ENCODE data around the gene CPSF4L. TPM values are rescaled to one million over a fixed set of nuclear protein-coding genes. Genes with fewer than 3 reads are reported as not detected.

Gene CPSF4L
- total RNA-seq, 1 experiment from 2014 or later, result not detected

- TF ChIP-seq CTCF (IDR thresholded peaks at IDR 0.05), result no peak
- no peak for TF ChIP-seq SIN3A (IDR thresholded peaks at IDR 0.05; ENCODE audit: borderline replicate concordance, insufficient read depth, low read depth, low read length)
- TF ChIP-seq REST (IDR thresholded peaks at IDR 0.05; ENCODE audit: insufficient read depth in 1 of 2, low read depth in 2 of 2, low read length in 1 of 2), result no peak
- no peak for TF ChIP-seq POLR2AphosphoS5 (IDR thresholded peaks at IDR 0.05; ENCODE audit: low read depth, low read length)
- no peak for TF ChIP-seq TCF7L2 (IDR thresholded peaks at IDR 0.05; ENCODE audit: low read depth, low read length)
- H3K27me3 ChIP-seq (ENCODE audit: control insufficient read depth, insufficient read depth, low read length), result no peaks in the 10 kb centered on the region
- BruUV-seq (replicated peaks), result no TSS peak
- ATAC-seq (no peak), DNase-seq (ENCODE audit: low read depth, low spot score) (no peak)
- in situ Hi-C loops (cut with HindIII; ENCODE audit: low pct_unique_long_range_greater_than_20kb, low sequenced_read_pairs) (no loop called here), intact Hi-C loops (cut with micrococcal nuclease; ENCODE audit: unreplicated experiment) (no loop called here)
- no peaks in the 10 kb centered on the region for H3K9me3 ChIP-seq (ENCODE audit: control insufficient read depth, insufficient read depth, low read depth, low read length)
- ChIA-PET CTCF (interaction anchor here (0.6 kb wide), 1 partner anchor 41 kb away, joined by 3 read pairs; no protein-coding TSS in a partner anchor), POLR2A (no interaction called here)
- no peak overlapping the region for H3K4me3 ChIP-seq (ENCODE audit: low read depth in 2 of 2, low read length in 2 of 2)
- peaks cover 33% of the 10 kb centered on the region for H3K36me3 ChIP-seq (ENCODE audit: control insufficient read depth, insufficient read depth, low read length)
- peaks cover 7% of the 10 kb centered on the region for H3K4me1 ChIP-seq (ENCODE audit: control insufficient read depth, insufficient read depth, low read length)
- no peak overlapping the region for H3K27ac ChIP-seq (ENCODE audit: low read length)
These were observed 26.9 kb downstream of the CPSF4L start for GRCh38 chr17:73234736-73235135.

GRCh38 chr17:73232587-73233373 is 28.9 kb downstream of the CPSF4L start:
- no peak for DNase-seq (ENCODE audit: low read depth, low spot score)
- no peaks in the 10 kb centered on the region for H3K9me3 ChIP-seq (ENCODE audit: control insufficient read depth, insufficient read depth, low read depth, low read length)
- TF ChIP-seq TCF7L2 (IDR thresholded peaks at IDR 0.05; ENCODE audit: low read depth, low read length) (no peak), REST (IDR thresholded peaks at IDR 0.05; ENCODE audit: insufficient read depth in 1 of 2, low read depth in 2 of 2, low read length in 1 of 2) (no peak), CTCF (IDR thresholded peaks at IDR 0.05) (no peak), SIN3A (IDR thresholded peaks at IDR 0.05; ENCODE audit: borderline replicate concordance, insufficient read depth, low read depth, low read length) (0 out of 2 replicates have a peak, but pooled peaks have one; percentile 70), POLR2AphosphoS5 (IDR thresholded peaks at IDR 0.05; ENCODE audit: low read depth, low read length) (no peak)
- H3K27ac ChIP-seq (ENCODE audit: low read length), result peak overlapping the region; percentile 96
- ATAC-seq, result peak; percentile 70
- POLR2A ChIA-PET, result interaction anchor here (0.6 to 0.7 kb wide), 2 partner anchors 176 to 758 kb away, joined by 4 to 6 read pairs; no protein-coding TSS in a partner anchor
- CTCF ChIA-PET, result interaction anchor here (0.5 to 0.9 kb wide), 3 partner anchors 10 to 504 kb away, joined by 3 to 9 read pairs (median 4); no protein-coding TSS in a partner anchor
- H3K27me3 ChIP-seq (ENCODE audit: control insufficient read depth, insufficient read depth, low read length), result no peaks in the 10 kb centered on the region
- in situ Hi-C loops (cut with HindIII; ENCODE audit: low pct_unique_long_range_greater_than_20kb, low sequenced_read_pairs), result no loop called here
- H3K4me3 ChIP-seq (ENCODE audit: low read depth in 2 of 2, low read length in 2 of 2), result peak overlapping the region; percentile 88 to 98
- peaks cover 25% of the 10 kb centered on the region for H3K4me1 ChIP-seq (ENCODE audit: control insufficient read depth, insufficient read depth, low read length)
- TSS peak; percentile 46 for BruUV-seq (replicated peaks)
- peaks cover 33% of the 10 kb centered on the region for H3K36me3 ChIP-seq (ENCODE audit: control insufficient read depth, insufficient read depth, low read length)
- intact Hi-C loops (cut with micrococcal nuclease; ENCODE audit: unreplicated experiment), result no loop called here

Data from Panc1 (cell line).